ENCODE data around the gene GPS2.

The GPS2 gene

DNA sequence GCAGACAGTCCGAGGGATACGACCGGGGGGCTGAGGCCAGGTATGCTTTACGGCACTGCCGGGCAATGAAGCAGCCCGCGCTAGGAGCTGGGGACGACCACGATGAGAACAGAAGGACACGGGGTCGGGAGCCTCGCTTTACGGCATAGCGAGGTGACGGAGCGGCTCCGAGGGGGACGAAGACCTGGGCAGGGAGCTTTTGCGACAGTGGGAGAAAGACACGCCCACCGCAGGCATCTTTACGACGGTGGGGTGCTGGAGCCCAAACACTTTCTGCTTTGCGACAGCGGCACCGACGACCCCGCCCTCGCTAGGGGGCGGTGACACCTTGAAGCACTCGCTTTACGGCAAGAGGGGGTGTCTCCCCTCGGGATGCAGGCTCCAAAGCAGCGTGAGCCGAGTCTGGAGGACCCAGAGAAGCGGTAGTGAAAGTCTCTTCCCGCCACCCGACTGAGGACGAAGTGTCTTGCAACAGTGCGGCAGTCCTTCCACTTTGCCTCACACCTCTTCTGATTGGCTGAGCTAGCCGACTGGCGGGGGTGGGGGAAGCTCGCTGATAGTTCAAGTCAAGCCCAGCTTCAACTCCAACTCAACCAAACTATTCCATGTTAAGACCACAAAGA, 14.3 kb upstream of the GPS2 start:
- TF ChIP-seq, protein P1, sequence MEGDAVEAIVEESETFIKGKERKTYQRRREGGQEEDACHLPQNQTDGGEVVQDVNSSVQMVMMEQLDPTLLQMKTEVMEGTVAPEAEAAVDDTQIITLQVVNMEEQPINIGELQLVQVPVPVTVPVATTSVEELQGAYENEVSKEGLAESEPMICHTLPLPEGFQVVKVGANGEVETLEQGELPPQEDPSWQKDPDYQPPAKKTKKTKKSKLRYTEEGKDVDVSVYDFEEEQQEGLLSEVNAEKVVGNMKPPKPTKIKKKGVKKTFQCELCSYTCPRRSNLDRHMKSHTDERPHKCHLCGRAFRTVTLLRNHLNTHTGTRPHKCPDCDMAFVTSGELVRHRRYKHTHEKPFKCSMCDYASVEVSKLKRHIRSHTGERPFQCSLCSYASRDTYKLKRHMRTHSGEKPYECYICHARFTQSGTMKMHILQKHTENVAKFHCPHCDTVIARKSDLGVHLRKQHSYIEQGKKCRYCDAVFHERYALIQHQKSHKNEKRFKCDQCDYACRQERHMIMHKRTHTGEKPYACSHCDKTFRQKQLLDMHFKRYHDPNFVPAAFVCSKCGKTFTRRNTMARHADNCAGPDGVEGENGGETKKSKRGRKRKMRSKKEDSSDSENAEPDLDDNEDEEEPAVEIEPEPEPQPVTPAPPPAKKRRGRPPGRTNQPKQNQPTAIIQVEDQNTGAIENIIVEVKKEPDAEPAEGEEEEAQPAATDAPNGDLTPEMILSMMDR (IDR thresholded peaks at IDR 0.05; ENCODE audit: insufficient read depth, low read depth, low read length, missing control alignments): no peak
- peak overlapping the region; percentile 91 for H3K4me3 ChIP-seq (ENCODE audit: low read length)
- peak; percentile 99 for DNase-seq (ENCODE audit: low read depth)

DNA sequence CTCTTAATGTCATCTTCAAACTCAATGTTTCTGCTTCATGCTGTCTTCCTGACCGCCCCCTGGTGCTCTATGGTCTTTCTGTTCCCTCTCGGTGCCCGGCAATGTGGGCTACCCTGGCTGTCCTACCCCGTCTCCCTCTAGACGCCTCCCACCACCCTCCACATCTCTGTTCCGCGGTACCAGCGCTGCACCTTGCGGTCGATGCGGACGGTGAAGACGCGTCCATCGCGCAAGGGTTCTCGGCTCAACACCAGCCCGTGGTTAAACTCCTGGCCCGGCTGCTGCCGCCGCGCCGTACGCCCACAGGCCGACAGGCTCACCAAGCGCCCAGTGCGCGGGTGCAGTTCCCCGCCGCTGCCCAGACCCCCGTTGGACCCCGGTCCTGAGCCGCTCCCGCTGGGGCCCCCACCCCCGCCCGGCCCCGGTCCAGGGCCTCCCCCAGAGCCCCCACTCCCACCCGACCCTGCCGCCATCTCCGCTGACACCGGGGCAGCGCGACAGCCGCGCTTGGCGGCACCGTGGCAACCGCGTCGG, 13.7 kb upstream of the GPS2 start, which contains the start of gene NEURL4:
Gene NEURL4, minus strand, starts transcription at position 496 of the 534 bp plus-strand sequence. Its CDS starts 23 bp downstream, at position 473.
- peak within 1 kb of the TSS; percentile 91 for H3K4me3 ChIP-seq (ENCODE audit: low read length)
- TF ChIP-seq, protein P1 (IDR thresholded peaks at IDR 0.05; ENCODE audit: insufficient read depth, low read depth, low read length, missing control alignments): no peak
- peak; percentile 43 for DNase-seq (ENCODE audit: low read depth)

DNA sequence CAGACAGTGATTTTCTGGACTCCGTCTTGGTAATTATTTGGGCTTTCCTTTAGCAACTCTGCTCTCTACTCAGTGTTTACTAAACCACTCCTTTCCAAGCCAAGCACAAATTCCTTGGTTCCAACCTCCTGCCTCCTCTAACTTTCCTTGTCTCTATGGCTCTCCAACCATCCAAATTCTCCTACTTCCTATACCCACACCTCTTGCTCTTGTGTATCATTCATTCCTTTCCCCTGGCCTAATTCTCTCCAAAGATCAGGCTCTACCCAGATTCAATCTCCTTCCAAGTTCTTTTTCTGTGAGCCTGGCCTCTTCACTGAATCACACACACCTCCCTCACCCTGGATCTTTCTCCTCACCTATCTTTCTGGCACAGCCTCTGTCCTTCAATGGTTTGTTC, 12.8 kb upstream of the GPS2 start:
- DNase-seq (ENCODE audit: low read depth): no peak
- TF ChIP-seq, protein P1 (IDR thresholded peaks at IDR 0.05; ENCODE audit: insufficient read depth, low read depth, low read length, missing control alignments): no peak
- no peak overlapping the region for H3K4me3 ChIP-seq (ENCODE audit: low read length)

DNA sequence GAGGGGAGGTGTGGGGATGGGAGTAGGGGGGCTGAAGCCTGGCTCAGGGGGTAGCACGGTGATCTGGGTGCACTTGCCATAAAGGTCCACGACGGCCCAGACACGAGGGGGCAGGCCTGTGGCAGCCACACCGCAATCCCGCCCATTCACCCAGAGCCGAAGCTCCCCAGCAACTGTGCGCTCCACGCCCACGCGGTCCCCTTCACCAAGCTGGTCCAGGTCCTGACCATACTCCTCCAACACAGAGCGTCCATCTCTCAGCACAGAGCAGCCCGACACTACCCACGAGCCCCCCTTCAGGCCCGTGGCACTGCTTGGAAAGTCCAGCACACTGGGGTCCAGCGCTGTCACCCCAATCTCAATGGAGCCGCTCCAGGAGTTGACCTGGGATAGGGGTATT, 12.3 kb upstream of the GPS2 start:
- DNase-seq (ENCODE audit: low read depth): no peak
- H3K4me3 ChIP-seq (ENCODE audit: low read length): no peak overlapping the region
- TF ChIP-seq, protein P1 (IDR thresholded peaks at IDR 0.05; ENCODE audit: insufficient read depth, low read depth, low read length, missing control alignments): no peak

DNA sequence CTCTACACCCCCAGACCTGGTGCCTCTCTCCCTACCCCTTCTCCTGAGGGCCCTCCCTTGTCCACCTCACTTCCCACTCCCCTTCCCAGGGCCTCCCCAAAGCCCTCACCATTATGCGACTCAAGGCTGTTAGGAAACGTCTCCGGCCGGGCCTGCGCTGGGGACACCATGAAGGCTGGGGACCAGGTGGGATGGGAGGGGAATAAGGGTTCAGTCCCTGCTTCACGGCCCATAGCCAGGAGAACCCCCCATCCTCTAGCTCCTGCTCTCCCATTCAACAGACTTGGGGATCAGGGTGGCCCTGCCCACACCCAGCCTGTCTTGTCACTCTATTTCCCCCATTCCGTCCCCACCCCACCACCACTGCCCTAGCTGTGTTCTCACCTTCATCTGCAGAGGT, 11.9 kb upstream of the GPS2 start:
- TF ChIP-seq, protein P1 (IDR thresholded peaks at IDR 0.05; ENCODE audit: insufficient read depth, low read depth, low read length, missing control alignments): no peak
- H3K4me3 ChIP-seq (ENCODE audit: low read length): no peak overlapping the region
- DNase-seq (ENCODE audit: low read depth): no peak

DNA sequence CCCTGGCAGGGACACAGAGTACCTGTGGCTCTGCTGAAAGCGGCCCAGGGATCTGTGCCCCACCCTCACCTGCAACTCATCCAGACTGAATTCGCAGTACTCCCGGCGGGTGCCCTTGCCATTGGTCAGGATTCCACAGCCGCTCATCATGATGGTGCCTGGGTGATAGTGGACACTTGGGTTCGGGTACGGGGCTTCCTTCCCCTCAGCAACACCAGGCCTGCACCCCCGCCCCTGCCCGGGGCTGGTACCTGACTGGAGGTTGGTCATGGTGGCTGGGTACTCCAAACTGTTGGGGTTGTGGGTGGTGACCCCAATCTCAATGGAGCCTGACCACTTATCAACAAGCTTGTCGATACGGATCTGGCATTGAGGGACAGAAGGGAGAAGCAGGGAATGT, 11.0 kb upstream of the GPS2 start:
- TF ChIP-seq, protein P1 (IDR thresholded peaks at IDR 0.05; ENCODE audit: insufficient read depth, low read depth, low read length, missing control alignments): no peak
- no peak overlapping the region for H3K4me3 ChIP-seq (ENCODE audit: low read length)
- DNase-seq (ENCODE audit: low read depth): no peak

DNA sequence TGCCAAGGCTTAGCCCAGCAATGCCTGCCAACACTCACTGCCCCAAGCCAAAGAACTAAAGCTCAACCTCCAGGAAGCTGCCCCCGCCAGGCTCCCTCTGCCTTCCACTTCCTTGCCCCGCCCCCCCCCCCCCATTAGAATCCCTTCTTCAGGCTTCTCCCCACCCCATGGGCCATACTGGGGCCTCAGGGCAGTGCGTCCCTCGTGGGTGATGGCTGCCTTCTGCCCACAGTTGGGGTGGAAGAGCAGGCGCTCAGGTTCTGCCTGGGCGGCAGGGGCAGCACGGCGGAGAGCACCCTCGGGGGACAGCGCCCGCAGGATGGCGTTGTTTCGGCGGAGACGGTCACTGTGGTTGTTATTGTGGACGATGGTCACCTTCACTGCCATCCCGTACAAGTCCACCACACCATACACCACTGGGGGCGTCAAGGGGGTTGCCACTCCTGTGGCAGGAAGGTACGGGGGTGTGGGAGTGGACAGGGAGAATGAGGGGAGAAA, 9.9 kb upstream of the GPS2 start:
- no peak for DNase-seq (ENCODE audit: low read depth)
- no peak overlapping the region for H3K4me3 ChIP-seq (ENCODE audit: low read length)
- TF ChIP-seq, protein P1 (IDR thresholded peaks at IDR 0.05; ENCODE audit: insufficient read depth, low read depth, low read length, missing control alignments): no peak
